Stimulated activated CD4-positive, alpha-beta T cell treated with anti-CD3 and anti-CD28 coated beads, Interleukin-15, amount 100 ng/mL, for 1 hour (primary cell): ENCODE measurements around the gene GAS2L1.
"Not testable (repeated sequence)": the region's sequence is repeated elsewhere in the genome, so short reads cannot be mapped to it uniquely, and the experiment has no call there.

Source experiments
- DNase-seq, 2 donors: peaks; one replicate each; pipeline ENCODE4 v3.0.0-alpha.2; 2020; ENCODE audit warnings: low read depth in 1 of 2, low spot score in 1 of 2

The GAS2L1 gene

GRCh38 chr22:29341056-29341848, 34.8 kb downstream of the GAS2L1 start:
- no peak for DNase-seq

DNA sequence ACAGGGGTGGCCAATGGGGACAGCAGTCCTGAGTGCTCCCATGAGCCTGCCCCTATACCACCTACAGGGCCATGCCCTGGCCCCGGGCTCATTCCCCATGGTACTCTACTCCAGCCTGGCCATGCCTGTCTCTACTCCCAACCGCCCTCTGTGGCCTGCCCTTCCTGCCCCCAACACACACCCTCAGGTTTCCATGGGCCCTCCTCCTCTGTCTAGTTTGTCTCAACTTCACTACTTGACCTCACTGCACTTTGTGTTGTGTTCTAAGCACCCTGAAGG, 35.3 kb downstream of the GAS2L1 start:
- no peak for DNase-seq

DNA sequence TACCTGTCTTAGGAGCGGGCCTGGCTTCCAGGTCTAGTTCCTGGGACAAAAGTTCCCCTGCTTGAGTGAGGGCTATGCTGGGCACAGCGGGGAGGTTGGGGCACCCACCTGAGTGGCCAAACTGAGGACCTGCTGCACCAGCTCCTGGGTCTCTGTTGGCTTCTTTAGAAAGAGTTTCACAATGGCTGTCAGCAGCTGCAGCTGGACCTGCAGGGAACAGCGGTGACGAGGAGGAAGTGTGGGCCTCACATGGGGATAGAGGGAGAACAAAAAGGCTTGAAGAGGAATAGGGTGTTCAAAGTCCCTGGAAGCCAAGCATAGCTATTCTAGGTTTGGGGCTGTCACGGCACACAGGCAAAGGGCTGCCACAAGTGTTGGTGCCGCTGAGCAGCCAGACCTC, 35.7 kb downstream of the GAS2L1 start:
- no peak for DNase-seq

DNA sequence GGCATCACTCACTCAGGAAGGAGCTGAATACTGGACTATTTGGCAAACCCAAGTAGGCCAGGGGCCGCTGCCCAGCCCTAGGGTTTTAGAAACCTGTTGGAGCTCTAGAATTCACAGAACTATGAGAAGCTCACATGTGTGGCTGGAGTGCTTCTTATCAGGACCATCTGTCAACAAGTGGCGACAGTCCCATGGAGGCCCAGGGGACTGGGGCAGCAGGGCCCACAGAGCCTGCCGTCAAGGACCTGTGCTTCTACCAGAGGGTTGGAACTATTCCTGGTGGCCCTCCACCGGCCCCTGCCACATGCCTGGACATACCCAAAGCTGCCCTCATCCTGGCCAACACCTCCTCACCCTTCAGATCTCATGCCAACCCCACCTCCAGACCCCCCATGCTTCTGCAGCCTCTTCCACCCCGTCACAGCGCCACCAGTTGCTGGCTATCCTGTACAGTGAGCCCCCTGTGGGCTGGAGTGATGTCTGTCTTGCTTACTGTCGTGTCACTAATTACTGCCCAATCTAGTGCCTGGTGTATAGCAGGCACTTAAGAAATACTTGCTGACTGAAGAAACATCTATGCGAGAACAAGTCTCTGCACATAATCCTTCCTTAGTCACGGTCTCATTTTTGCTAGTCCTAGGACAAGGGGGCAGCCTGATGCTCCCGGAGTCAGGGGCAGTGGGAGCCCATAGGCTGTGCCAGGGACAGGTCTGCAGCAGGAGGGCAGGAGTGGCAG, 36.3 kb downstream of the GAS2L1 start:
- DNase-seq, result no peak

DNA sequence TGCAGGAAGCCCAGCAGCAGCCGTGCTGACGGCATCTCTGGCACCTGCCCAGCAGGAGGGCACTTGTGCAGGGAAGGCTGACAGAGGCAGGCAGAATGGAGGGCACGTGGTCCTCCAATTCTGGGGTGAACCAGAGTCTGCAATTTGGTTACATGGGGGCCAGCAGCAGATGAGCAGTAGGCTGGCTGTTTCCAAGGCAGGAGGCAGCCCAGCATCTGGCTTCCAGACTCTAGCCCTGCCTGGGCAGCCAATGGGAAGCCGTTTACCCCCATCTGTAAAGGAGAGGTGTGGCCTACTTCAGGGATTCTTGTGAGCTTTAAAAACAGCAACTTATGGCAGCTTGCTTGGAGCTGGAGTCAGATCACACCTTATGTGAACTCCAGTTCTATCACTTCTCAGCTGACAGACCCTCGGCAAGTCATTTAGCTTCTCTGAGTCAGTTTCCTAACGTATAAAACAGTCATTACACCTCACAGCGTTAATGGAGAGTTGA, 36.9 kb downstream of the GAS2L1 start:
- DNase-seq, result no peak

DNA sequence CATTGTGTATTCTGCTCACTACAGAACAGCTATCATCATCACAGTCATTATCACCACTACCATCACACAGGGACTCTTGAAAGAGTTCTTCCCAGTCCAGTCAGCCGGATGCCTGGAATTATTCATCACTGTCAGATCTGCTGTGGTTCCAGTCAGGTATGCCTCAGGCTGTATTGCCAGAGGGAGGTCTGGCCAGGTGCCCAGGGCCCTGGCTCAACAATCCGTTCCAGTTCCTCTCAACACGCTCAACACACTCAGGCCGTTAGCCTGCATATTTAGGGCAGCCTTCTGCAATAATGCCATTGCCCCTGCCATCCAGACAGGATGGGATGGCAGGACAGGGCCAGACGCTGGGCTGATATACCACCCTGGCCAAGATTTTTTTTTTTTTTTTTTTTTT, 37.7 kb downstream of the GAS2L1 start:
- no peak for DNase-seq

GRCh38 chr22:29344889-29345288, 38.4 kb downstream of the GAS2L1 start:
- not testable (repeated sequence) for DNase-seq

GRCh38 chr22:29345932-29346331, 39.5 kb downstream of the GAS2L1 start:
- DNase-seq, result no peak

- DNase-seq, result no peak
These were observed 40.2 kb downstream of the GAS2L1 start for GRCh38 chr22:29346659-29347058.

GRCh38 chr22:29348041-29348440, 41.6 kb downstream of the GAS2L1 start:
- DNase-seq, result no peak

GRCh38 chr22:29348956-29349355, 42.5 kb downstream of the GAS2L1 start:
- no peak for DNase-seq

DNA sequence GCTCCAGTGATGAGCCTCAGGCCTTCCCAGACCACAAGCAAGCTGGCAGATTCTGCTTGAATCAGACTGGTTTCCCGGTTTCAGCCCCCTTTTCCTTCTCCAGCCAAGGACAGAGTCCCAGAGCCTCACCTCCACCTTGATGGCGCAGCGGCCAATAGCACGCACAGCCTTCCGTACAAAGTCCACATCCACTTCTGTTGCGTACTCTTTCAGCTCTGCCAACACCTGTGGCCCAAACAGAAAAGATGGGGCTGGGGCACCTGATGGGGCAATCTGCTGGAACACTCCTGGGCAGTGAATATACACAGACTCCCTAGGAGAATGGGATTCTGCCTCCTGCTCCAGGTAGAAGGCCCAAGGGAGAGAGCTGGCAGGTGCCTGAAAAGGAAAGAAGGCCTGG, 44.6 kb downstream of the GAS2L1 start:
- DNase-seq, result no peak

DNA sequence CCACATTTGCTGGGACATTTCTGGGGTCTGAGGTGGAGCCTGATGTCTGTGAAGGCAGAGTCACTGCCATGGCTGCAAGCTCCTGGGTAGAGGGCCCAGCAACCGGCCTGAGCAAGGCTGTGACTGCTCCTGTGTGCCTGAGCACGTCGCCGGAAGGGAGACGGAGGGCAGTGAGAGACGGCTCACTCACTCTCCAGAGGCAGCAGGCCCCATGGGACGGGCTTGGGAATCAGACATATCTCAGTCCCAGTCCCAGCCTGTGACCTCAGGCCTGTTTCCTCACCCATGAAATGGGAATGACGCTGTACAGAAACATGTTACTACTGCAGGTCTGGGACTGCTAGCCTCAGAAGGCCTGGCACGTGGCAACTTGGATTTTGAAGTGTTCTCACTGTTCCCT, 45.4 kb downstream of the GAS2L1 start:
- DNase-seq, result no peak

GRCh38 chr22:29352778-29353177, 46.3 kb downstream of the GAS2L1 start:
- no peak for DNase-seq

- DNase-seq, result no peak
These were observed 46.8 kb downstream of the GAS2L1 start for GRCh38 chr22:29353286-29353685.

- DNase-seq, result no peak
These were observed 47.4 kb downstream of the GAS2L1 start for GRCh38 chr22:29353860-29354259.

DNA sequence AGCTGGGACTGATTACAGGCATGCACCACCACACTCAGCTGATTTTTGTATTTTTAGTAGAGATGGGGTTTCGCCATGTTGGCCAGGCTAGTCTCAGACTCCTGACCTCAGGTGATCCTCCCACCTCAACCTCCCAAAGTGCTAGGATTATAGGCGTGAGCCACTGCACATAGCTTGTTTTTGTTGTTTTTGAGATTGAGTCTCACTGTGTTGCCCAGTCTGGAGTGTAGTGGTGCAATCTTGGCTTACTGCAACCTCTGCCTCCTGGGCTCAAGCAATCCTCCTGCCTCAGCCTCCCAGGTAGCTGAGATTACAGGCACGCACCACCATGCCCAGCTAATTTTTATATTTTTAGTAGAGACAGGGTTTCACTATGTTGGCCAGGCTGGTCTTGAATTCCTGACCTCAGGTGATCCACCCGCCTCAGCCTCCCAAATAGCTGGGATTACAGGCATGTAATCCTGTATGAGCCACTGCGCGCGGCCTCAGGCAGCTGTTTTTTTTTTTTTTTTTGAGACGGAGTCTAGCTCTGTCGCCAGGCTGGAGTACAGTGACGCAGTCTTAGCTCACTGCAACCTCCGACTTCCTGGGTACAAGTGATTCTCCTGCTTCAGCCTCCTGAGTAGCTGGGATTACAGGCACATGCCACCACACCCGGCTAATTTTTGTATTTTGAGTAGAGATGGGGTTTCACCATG, 50.9 kb downstream of the GAS2L1 start:
- DNase-seq, result not testable (repeated sequence)

GRCh38 chr22:29359469-29359868, 53.0 kb downstream of the GAS2L1 start:
- DNase-seq, result no peak
